HFFc6 (cell line): ENCODE results near the gene C1orf56. TPM values are rescaled to one million over a fixed set of nuclear protein-coding genes. Genes with fewer than 3 reads are reported as not detected.
A peak's percentile ranks its signal among the peaks of the same experiment; 100 is the strongest.

Source experiments
- DNase-seq: peaks from one replicate; pipeline ENCODE4 v3.0.0-alpha.2; 2018
- H3K27ac Mint-ChIP-seq: 2 replicates; pipeline ENCODE4 v1.8.0; 2020; ENCODE audit warnings: mild to moderate bottlenecking, mixed read lengths
- H3K27me3 Mint-ChIP-seq: 2 replicates; pipeline ENCODE4 v1.8.0; 2021; ENCODE audit warnings: mild to moderate bottlenecking, moderate library complexity, mixed read lengths; ENCODE audit not compliant: insufficient read depth
- H3K36me3 Mint-ChIP-seq: 2 replicates; pipeline ENCODE4 v1.8.0; 2021; ENCODE audit warnings: low read depth, mixed read lengths
- H3K4me1 Mint-ChIP-seq: 2 replicates; pipeline ENCODE4 v1.8.0; 2020; ENCODE audit warnings: low read depth, mixed read lengths
- H3K4me3 Mint-ChIP-seq: 2 replicates; pipeline ENCODE4 v1.8.0; 2020; ENCODE audit warnings: mild to moderate bottlenecking, moderate library complexity, mixed read lengths
- H3K9me3 Mint-ChIP-seq: 2 replicates; pipeline ENCODE4 v1.8.0; 2020; ENCODE audit warnings: mild to moderate bottlenecking, mixed read lengths
- total RNA-seq, 6 experiments: library from RNA; stranded (reverse); fragmentation: NEBNext Ultra II Directional; extraction: Animal tissue kit (Norgen Biotek cat#: 25700); gene quantifications; 2 replicates in 1 of 6; 3 replicates in 5 of 6; pipeline ENCODE4 v1.2.3, GENCODE V29; 2021
- TF ChIP-seq, protein P1 (sequence below): fragments of 200-600 bp; sonication (generic); IDR thresholded peaks from 2 replicates; pipeline ENCODE4 v1.5.0; 2021; ENCODE audit warnings: antibody characterized with exemption, mild to moderate bottlenecking

Gene C1orf56
- total RNA-seq, 6 experiments from 2014 or later: 3.0 to 6.6 (median 4.6) TPM

- no peak for DNase-seq
- TF ChIP-seq, protein P1, sequence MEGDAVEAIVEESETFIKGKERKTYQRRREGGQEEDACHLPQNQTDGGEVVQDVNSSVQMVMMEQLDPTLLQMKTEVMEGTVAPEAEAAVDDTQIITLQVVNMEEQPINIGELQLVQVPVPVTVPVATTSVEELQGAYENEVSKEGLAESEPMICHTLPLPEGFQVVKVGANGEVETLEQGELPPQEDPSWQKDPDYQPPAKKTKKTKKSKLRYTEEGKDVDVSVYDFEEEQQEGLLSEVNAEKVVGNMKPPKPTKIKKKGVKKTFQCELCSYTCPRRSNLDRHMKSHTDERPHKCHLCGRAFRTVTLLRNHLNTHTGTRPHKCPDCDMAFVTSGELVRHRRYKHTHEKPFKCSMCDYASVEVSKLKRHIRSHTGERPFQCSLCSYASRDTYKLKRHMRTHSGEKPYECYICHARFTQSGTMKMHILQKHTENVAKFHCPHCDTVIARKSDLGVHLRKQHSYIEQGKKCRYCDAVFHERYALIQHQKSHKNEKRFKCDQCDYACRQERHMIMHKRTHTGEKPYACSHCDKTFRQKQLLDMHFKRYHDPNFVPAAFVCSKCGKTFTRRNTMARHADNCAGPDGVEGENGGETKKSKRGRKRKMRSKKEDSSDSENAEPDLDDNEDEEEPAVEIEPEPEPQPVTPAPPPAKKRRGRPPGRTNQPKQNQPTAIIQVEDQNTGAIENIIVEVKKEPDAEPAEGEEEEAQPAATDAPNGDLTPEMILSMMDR: no peak
- Mint-ChIP-seq H3K27ac (no peak overlapping the region), H3K9me3 (no peaks in the 10 kb centered on the region), H3K36me3 (peaks cover 5% of the 10 kb centered on the region; the same call in 1 of the 2 replicates), H3K4me1 (peaks cover 59% of the 10 kb centered on the region), H3K4me3 (no peak overlapping the region), H3K27me3 (peaks cover 2% of the 10 kb centered on the region)
Measured at GRCh38 chr1:151010346-151010726, 37.2 kb upstream of the C1orf56 start.

- Mint-ChIP-seq H3K27ac (no peak overlapping the region), H3K4me1 (peaks cover 49% of the 10 kb centered on the region), H3K4me3 (no peak overlapping the region), H3K9me3 (no peaks in the 10 kb centered on the region), H3K36me3 (peaks cover 5% of the 10 kb centered on the region; the same call in 1 of the 2 replicates), H3K27me3 (peaks cover 2% of the 10 kb centered on the region)
- no peak for DNase-seq
- TF ChIP-seq, protein P1: no peak
Measured at GRCh38 chr1:151011154-151011850, 36.2 kb upstream of the C1orf56 start.

DNA sequence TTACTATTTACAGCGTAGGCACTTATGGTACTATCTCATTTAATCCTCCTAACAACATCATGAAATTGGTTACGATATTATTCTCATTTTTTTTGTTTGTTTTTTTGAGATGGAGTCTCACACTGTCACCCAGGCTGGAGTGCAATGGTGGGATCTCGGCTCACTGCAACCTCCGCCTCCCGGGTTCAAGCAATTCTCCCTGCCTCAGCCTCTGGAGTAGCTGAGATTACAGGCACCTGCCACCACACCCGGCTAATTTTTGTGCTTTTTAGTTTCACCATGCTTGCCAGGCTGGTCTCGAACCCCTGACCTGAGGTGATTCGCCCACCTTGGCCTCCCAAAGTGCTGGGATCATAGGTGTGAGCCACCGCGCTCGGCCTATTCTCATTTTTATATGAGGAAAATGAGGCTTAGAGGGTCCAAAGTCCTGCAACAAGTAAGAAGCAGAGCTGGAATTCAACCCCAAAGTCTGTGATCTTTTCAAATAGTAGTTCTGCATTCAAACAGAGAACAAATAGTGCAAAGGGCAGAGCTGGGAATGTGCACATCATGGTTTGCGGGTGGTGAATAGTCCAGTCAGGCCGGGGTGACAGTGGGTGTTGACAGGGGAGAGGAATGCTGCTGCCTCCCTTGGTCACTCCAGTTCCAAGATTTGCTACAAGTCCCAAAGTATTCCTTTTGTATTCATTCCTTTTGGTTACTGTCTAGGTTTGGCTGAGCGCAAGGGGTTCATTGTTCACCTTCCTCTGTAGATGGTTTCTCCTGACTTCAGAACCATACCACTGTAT lies 34.7 kb upstream of the C1orf56 start:
- no peak overlapping the region for H3K4me3 Mint-ChIP-seq
- DNase-seq: no peak
- peaks cover 34% of the 10 kb centered on the region for H3K4me1 Mint-ChIP-seq
- no peaks in the 10 kb centered on the region for H3K27me3 Mint-ChIP-seq
- peaks cover 5% of the 10 kb centered on the region; the same call in 1 of the 2 replicates for H3K36me3 Mint-ChIP-seq
- no peaks in the 10 kb centered on the region for H3K9me3 Mint-ChIP-seq
- TF ChIP-seq, protein P1: no peak
- peak overlapping the region; percentile 12; the same call in 1 of the 2 replicates for H3K27ac Mint-ChIP-seq

DNA sequence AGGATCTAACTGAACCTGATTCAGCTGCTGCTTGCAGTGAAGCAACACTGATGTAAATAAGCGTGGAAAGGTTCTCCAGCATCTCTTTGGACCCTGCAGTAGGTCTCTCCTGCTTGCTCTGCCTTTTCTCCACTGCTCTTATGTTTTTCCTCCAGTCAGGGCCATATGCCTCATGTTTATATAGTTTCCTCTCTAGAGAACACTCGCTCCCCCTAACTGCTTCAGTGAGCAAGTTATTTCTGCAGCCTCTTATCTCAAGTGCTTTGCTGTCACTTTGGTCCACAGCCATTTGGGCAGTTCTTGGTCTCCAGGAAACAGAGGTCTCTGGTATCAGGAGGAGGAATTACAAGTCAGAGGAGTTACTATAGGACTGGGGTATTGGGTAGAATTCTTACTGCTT lies 34.0 kb upstream of the C1orf56 start:
- Mint-ChIP-seq H3K9me3 (no peaks in the 10 kb centered on the region), H3K27ac (peak overlapping the region; percentile 12), H3K4me3 (no peak overlapping the region), H3K4me1 (peaks cover 29% of the 10 kb centered on the region), H3K36me3 (peaks cover 5% of the 10 kb centered on the region; the same call in 1 of the 2 replicates), H3K27me3 (no peaks in the 10 kb centered on the region)
- no peak for DNase-seq
- TF ChIP-seq, protein P1: no peak

- peak; percentile 53 for DNase-seq
Measured at GRCh38 chr1:151024540-151025146, 22.9 kb upstream of the C1orf56 start.

More at GRCh38 chr1:151024540-151025146, 22.9 kb upstream of the C1orf56 start:
- Mint-ChIP-seq H3K9me3 (no peaks in the 10 kb centered on the region), H3K36me3 (peaks cover 10% of the 10 kb centered on the region; the same call in 1 of the 2 replicates), H3K27ac (no peak overlapping the region), H3K4me1 (peaks cover 7% of the 10 kb centered on the region), H3K4me3 (no peak overlapping the region), H3K27me3 (no peaks in the 10 kb centered on the region; the same call in 1 of the 2 replicates)
- TF ChIP-seq, protein P1: peak; percentile 84
